ENCODE data around the gene DLX4.

The DLX4 gene

DNA sequence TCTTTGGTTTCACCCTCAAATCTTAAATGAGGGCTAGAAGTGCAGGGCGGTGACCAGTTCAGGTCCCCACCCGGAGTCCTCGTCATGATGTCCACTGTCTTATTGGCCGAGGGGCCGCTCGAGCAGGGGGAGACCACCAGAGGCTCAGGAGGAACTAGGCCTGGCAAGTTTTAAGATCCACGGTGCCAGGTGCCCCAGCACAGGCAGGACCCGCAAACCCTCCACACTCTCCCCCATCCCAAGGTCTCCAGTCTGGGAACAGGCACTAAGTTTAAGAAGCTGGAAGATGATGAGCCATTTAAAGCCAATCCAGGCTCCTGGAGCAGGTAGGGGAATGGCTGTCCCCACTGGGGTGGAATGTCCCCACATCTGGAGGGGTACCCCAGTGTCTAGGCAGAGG is 21.9 kb downstream of the DLX4 start:
- DNase-seq, result no peak

DNA sequence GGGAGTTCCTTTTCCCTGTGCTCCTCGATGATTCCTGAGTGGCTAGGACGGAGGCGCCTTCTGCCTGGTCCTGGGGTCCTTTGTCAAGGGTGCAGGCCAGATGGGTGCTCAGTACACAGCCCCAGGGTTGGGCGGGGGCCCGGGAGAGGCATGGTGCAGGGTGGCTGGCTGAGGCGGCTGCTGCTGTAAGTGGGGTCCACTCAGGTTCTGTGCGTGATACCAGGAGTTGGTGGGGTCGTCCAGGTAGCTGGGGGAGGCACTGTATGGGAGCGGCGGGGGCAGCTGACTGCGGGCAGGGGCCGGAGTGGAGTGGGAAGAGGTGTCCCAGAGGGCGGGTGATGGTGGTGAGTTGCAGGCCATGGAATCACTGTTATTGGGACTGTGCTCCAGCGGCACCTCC is 22.4 kb downstream of the DLX4 start:
- no peak for DNase-seq

DNA sequence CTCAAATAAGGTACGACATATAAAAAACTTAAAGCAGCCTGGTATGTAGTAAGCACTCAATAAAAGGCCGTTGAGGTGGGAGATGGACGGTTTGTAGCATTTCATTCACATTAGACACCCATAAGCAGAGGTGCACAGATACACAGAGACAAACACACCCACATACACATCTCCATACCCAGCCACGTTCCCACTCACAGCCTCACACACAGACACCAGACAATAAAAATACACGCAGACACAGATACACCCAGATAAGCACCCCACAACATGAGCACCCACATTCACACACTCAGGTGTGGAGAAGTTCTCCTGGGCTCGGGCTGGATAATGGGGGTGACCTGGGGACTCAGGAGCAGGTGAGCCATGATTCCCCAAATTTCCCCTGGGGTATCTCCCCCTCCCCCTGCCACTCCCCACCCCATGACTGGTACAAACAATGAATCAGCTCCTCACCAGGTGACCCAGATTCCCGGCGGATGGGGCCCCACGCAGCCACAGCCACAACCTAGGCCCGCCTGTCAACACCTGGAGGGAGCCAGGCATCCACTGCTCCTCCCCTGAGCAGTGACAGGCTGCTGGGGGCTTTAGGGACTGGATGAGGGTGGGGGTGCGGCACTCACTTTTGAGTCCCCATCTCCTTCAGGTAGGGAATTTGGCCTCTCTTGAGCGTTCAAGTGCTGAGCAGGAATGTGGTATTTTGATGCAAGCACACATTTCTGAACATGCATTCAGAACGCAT is 23.4 kb downstream of the DLX4 start:
- no peak for DNase-seq

DNA sequence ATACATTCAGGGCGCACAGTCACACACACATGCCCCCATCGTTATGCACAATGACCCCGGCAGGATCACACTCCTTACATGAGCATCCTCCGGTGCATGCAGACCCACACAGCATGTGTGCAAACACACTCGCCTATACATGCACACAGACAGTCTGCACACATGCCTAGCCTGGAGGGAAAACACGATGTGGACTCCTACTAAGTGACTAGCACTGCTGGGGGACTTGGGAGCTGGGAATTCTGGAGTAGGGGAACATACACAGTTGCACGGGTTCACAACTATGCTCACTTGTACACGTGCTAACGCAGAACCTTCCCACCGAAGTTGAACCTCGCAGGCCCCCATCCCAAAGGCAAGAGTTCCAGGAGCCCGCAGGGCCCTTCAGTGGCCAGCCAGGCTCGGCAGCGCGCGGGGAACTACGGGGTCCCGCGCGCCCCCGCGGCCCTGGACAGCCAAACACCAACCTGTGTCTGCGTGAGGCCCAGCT is 24.0 kb downstream of the DLX4 start:
- no peak for DNase-seq

DNA sequence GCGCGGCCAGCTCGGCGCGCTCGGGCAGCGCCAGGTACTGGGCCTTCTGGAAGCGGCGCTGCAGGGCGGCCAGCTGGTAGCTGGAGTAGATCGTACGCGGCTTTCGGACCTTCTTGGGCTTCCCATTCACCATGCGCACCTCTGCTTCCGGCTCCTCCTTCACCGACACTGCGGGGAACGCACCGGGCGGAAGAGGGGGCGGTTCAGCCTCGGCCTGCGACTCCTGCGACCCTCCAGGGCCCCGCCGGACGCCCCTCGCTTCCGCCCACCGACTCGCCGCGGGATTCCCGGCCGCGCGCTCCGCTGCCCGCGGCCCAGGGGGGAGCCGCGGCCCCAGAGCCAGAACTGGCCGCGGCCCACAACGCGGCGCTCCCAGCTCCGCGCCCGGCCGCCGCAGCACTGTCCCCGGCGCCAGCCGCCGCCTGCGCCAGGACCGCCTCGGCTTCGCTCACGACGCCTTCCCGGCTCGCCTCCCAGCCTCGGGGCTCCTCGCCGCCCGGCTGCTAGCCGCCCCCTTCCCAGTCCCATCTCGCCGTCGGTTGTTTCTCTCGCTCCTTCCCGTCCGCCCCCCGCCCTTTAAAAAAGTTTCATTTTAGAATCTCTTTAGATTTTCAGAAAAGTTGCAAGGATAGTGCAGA is 24.6 kb downstream of the DLX4 start:
- DNase-seq, result peak in 4 of 6 experiments; percentile 8 to 39 (median 16)

DNA sequence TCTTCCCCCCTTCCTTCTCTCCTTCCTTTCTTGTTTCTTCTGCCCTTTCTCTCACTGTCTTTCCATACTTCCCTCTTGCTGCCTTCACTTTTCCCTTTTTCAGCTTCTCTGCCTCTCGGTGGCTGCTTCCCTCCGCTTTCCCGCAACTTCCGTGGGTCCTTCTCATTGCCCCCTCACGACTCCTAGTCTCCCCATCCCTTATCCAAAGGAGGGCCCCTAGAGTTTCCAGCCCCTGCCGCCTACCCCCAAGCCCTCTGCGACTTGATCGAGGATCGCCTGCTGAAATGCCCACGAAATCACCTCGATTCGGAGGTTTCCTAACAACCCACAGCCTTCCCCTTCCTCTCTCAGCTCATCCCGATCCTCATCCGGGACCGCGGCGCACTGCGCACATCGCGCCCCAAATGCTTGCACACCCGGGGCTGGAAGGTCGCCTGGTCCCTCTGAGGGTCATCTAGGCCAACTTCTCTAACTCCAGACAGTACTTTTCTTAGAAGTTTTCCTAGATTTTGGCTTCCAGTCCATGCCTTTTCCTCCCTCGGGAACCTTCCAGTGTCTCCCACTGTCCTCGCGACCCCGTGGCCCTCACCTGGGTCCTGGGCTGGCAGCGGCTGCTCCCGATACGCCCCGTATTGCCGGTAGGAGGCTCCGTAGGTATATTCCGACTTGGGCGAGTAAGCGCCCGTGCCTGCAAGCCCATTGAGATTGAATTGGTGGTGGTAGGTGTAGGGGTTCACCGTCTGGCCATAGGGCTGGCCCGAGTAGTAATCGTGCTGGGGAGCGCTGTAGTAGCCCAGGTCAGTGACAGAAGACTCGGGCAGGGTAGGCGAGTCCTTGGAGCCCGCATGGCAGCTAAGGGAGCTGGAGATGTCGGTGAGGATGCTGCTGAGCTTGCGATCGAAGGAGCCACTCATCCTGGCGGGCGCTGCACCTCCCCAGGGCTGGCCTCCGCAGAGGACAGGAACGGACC is 25.4 kb downstream of the DLX4 start:
- DNase-seq, result peak in 3 of 6 experiments; percentile 21 to 31 (median 22)

DNA sequence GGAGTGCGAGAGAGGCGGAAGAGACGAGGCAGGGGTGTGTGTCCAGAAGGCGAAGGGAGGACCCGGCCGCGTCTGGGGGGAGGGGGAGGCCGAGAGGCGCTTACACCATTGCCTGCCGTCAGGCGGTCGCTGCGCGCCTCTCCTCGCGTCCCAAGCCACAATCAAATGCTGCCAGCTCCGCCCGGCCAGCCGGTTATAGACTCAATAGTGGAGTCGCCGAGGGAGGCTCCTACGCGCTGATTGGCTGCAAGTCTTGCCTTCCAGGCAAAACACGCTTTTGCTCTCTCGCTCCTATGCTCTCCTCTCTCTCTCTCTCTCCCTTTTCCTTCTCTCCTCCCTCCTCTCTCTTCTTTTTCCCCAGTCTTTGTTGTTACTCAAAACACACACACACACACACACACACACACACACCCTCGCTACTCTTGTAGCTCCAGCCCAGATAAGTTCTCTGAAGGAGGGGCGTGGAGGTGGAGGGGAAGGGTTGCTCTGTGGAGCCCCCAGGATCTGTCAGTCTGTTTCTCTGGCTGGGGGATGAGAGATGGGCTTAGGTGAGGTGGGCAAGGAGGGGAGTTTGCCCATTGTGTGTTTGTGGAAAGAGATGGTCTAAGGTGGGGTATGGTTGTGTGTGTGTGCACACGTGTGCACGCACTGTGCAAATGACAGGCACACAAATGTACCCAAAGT is 26.2 kb downstream of the DLX4 start, which contains the start of gene DLX3:
DLX3 (minus strand) TSS at position 170 of the 684 bp plus-strand sequence. CDS start 226 bp downstream, outside the sequence.
- peak in 1 of 6 experiments; percentile 21 for DNase-seq

DNA sequence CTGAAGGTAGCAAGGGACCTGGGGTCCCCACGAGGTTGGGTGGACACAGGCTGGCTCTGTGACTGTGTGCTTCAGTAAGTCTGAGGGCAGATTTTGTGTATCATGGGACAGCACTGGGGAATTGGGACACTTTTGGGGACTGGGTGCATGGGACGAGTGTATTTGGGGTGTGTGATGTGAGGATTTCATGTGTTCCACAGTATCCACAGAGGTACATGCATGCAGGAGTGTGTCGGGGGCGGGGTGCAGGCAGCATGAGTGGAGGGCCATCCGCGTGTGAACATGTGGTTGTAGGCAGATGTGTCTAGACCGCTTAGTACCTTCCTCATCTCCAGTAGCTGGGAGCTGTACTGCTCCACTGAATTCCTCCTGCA is 27.1 kb downstream of the DLX4 start:
- no peak for DNase-seq

DNA sequence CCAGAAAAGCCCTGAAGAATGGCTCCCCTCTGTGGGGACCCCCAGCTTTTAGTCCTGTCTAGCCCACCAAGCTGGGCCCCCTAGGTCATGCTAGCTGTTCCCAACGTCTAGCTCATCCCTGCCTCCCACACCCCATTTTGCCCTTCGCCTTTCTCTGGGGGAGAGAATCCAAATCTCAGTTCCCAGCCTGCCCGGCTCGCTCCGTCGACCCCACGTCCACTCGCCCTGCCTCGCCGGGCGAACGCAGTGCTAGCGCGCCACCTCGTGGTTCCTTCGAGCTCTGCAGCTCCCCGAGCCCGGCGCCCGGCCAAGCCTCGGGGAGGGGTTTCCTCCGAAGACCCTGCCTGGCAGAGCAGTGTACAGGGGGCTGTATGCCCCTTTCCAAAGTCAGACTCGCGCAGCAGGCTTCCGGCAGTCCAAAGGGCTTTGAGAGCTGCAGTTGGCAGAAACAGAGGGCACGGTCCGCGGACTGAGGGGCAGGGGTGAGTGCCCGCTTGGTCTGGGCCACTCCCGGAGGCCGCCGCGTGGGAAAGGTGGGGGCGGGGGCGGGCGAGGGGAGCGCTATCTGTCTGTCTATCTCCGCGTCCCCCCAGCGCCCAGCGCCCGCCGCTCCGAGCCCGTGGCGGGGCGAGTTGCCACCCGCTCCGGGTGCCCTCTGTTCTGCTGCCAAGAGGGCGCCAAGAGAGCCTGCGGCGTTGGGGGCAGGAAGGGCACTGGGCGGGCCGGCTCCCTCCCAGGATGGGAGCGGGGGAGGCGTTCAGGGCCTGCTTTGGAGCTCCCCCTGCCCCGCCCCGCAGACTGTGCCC is 27.7 kb downstream of the DLX4 start:
- peak; percentile 20 to 76 (median 55) for DNase-seq

DNA sequence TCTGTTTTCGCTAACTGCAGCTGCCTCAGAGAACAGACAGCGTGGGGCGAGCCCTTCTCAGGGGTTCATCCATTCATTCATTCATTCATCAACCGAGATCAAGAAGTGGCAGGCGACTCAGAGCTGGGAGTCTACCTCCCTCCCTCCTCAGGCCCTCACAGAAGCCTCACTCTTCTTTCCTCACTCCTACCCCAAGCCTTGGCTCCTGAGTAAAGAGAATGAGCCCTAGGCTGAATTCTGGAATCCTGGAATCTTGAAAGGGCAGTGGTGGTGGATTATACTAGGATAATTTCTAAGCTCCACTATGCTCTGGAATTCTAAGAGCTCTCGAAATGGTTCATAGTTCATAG is 28.3 kb downstream of the DLX4 start:
- DNase-seq, result peak in 1 of 6 experiments; percentile 50

DNA sequence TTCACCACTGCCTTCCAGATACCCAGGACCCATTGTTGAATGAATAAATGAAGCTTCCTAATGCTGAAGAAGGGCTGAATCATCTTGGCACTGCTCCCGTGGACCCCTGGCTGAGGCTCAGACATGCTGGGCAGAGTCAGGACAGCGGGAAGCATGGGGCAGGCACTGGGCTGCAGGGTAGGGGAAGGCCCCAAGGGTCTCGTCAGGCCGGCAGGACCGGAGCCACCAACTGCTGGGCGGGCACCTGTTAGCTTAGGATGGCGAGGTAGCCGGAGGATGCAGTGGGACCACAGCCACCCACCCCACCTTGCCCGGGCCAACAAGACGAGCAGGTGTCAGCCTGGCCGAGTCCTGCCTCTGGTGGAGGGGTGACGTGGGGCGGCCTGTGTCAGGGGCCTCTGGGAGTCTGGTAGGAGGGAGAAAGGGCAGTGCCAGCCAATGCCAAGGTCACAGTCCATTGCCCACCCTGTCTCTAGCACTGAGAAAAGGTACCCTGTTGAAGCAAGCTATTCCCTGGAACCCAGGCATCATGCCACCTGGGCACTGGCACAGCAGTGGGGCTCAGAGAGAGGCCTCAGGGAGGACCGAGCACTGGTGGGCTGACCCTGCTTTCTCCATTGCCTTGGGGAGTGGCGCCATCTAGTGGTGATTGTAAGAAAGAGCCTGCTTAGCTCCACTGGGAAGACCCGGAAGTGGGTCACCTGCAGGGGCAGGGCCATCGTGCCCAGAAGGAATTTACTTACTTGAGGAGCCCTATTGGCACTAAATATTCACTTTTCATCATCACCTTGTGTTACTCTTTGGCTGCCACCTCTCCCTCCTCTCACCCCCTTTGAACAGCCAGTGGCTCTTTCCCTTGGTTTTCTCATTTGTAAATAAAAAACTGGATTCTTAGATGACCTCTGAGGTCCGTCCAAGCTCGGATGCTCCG is 29.0 kb downstream of the DLX4 start:
- DNase-seq, result peak; percentile 64 to 86 (median 82)

DNA sequence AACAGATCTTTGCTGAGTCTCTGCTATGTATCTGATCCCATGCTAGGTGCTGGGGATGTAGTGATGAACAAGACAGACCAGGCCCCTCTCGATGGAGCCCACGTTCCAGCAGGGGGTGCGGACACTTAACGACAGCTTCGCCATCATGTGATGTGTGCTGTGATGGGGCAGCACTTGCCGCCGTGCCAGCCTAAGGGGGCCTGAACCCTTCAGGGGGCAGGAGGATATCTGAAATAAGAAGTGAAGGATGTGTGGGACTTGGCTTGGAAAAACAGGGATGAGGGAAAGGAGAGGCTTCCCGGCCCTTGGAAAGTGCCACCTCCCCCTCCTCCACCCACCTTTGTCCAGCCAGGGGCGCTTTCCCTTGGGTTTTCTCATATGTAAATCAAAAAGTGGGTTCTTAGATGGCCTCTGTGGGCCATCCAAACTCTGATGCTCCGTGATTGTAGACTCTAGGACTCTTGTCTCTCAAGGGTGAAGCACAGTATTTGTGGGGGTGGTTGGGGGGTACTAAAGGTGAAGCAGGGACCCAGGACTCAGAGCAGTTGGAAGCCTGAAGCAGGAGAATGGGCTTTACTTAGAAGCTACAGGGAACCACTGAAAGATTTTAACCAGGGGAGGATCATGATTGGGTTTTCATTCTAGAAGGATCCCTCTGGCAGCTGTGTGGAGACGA is 30.0 kb downstream of the DLX4 start:
- DNase-seq, result no peak

DNA sequence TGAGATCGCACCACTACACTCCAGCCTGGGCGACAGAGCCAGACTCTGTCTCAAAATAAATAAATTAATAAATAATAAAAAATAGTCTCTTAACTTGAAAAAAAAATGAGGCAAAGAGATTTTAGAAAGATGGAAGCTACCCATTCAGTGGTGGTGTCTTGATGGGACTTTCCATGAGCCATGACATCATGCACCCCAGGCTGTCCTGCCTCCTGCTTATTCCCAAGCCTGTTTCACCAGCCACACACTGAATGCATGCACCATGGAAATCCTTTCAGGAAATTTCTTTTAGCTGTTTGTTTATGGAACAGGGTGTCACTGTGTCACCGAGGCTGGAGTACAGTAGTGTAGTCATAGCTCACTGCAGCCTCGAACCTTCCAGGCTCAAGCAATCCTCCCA is 34.9 kb downstream of the DLX4 start:
- no peak for DNase-seq

DNA sequence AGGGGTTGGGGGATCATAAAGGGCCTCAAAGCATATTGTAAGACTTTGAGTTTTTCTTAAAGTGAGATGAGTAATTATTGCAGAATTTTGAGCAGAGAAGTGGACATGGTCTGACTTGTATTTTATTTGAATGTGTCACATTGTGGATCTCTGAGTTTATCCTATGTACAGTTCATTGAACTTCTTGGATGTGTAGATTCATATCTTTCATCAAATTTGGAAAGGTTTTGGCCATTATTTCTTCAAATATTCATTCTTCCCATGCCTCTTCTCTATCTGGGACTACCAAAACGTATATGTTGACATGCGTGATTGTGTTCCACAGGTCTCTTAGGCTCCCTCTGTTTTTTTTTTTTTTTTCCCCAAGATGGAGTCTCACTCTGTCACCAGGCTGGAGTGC is 40.3 kb downstream of the DLX4 start:
- DNase-seq, result no peak

DNA sequence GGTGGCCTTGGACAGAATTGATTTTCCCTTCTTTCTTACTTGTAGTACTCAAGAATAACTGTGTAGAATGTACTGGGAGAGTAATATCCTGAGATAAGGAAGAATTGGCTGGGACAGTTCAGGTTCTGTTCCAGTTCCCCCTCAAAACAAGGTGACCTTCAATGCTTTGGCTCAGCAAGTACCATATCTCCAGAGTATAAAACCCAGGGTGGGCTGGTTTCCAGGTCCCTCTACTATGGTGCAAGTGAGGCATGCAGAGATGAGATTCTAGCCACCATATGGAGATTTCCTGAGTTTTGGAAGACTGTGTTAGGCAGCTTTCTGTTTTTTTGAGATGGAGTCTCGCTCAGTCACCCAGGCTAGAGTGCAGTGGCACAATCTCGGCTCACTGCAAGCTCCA is 44.1 kb downstream of the DLX4 start:
- DNase-seq, result no peak

DNA sequence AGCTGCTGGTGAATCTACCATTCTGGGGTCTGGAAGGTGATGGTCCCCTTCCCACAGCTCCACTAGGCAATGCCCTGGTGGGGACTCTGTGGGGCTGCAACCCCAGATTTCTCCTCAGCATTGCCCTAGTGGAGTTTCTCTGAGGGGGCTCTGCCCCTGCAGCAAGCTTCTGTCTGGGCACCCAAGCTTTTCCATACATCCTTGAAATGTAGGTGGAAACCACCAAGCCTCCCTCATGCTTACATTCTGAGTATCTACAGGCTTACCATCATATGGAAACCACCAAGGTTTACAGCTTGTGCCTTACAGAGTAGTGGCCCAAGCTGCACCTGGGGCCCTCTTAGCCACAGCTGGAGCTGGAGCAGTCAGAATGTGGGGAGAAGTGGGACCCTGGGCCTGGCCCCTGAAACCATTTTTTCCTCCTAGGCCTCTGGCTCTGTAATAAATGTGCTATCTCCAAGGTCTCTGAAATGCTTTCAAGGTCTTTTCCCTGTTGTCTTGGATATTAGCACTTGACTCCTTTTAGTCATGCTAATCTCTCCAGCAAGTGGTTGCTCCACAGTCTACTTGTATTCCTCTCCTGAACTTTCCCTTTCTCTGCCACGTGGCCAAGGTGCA is 45.6 kb downstream of the DLX4 start:
- DNase-seq, result no peak

DNA sequence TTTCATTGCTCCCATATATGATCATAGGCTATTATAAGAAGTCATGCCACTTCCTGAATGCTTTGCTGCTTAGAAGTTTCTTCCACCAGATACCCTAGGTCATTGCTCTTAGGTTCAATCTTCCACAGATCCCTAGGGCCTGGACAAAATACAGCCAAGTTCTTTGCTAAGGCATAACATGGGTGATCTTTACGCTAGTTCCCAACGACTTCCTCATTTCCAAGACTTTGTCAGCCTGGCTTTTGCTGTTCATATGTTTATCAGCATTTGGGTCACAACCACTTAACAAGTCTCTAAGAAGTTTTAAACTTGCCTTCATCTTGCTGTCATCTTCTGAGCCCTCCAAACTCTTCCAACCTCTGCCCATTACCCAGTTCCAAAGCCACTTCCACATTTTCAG is 46.2 kb downstream of the DLX4 start:
- no peak for DNase-seq

DNA sequence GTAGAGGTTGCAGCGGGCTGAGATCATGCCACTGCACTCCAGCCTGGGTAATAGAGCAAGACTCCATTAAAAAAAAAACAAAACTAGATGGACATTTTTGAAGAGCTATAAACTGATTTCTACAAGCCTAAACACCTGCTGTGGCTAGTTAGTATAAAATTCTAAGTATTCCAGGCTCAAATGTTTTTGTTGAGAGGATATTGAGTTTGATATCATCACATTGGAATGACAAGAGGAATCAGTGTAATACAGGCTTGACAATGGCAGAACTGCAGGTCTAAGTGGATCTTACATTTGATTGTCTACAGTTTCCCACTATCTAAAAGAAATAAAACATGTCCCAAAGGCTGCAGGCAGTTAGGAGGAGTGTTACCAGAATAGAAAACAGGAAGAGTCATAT is 49.9 kb downstream of the DLX4 start:
- DNase-seq, result no peak

DNA sequence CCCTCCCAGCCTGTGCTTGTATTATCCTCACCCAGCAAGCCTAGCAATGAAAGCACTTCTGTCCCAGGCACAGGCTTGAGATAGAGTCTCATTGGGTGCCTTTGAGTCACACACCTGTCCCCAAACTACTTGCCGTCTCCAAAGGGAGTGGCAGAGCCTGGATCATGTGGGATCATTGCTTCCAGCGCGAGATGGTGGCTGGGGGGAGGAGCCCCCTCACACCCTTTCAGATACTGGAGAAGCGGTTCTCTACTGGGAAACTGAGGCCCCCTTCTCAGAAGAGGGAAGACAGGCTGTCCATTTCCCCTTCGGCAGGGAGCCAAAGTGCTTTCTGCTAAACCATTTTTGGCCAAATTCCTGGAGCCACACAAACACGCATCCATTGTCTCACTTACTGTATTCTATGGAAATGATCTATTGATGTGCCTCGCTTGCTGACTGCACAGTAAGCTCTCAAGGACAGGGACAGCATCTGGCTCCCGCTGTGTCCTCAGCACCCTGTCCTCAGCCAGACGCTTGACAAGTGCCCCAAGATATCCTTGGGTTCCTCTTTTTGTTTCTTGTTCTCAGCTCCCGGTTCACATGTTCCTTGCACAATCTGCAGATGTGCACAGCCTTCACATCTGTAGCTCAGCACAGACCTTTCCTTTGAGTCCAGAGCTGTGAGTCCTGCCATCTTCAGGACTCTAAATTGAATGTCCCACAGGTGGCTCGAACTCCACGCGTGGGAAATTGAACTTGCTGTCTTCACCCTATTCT is 52.0 kb downstream of the DLX4 start:
- no peak for DNase-seq
